GM18520 (cell line): ENCODE results near the gene YTHDF2.

Experiments used
- ATAC-seq: cut with Tn5 transposase; IDR thresholded peaks from one replicate; pipeline ENCODE4 v1.9.1; 2021; ENCODE audit not compliant: unreplicated experiment

YTHDF2 gene

DNA sequence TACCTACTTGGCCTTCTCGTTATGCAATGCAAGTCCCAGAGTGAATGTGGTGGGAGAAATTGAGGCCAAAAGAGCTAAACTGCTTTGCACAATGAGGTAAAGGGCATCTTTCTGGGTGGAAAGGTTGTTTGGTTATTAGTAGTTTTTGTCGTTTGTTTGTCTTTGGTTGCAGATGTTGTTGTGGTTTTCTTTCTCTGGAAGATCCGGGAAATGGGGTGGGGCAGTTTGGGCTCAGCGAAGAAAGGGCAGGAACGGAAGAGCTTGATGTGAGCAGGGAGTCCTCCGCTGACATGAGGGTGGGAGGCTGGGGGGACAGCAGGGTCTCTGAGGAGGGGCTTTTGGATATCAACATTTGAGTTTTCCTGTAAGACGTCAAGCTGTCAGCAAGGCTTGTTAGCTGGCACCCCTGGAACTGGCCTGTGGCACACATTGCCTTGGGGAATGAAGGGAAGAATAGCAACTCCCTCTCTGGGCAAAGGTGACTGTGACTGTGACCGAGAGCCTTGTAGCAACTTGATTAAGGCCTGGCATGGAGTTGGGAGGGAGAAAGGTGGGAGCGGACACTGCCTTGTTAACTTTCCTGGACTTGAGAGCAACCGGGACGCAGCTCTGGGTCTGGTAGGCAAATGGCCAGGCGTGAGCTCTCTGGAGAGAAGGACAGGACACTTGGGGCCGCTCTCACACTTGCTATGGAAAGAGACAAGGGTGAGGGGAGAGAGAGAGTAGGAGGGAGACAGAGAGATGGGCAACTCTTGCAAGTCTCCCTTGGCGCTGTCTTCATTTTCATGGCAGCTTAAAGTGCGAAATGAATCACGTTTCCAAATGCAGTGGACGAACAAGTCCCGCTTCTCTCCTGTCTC is 59.8 kb downstream of the YTHDF2 start:
- no peak for ATAC-seq

DNA sequence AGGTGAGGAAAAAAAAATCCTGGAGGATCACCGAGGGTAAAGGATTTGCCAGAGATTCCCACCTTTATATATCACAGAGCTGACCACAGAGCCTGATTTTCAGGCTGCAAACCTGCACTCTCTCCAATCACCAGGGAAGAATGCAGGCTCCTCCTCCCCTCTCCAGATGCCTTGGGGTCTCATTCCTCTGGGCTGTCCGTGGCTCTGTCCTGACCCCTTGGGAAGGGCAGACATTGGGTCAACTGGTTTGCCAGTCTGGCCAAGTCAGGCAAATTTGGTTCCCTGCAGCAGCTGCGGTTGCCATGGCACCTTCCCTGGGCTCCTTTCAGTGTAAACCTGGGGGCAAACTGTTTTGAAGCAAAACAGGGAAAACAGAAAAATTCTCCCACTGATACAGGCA is 63.6 kb downstream of the YTHDF2 start:
- ATAC-seq, result no peak

DNA sequence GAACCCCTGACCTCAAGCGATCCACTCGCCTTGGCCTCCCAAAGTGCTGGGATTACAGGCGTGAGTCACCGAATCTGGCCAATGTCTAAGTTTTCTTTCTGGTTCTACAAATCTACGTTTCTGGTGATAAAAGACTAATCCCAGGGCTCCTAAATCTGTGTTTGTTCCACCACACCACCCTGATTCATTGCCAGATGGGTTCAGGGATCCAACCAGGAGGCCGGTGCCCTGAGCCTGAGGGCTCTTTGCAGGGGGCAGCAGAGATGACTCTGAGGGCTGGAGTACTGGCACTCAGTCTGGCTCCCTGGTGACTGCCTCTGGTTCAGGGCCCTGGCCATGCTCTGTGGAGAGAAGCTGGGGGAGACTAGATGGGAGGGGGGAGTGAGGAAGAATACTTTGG is 64.7 kb downstream of the YTHDF2 start:
- ATAC-seq, result no peak

DNA sequence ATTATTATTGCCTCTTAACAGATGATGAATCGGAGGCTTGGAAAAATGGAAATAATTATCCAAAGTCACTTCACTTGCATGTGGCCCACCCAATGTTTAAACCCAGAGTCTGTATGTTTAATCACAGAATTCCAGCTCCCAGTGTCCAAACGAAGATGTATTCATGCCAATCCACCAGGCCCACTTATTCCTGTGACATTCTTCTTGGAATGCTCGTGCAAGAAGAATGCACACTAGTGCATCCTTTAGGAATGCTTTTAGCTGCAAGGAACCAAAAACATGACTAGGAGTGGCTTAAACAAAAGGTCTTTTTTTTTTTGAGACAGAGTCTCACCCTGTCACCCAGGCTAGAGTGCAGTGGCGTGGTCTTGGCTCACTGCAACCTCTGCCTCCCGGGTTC is 66.3 kb downstream of the YTHDF2 start:
- no peak for ATAC-seq

DNA sequence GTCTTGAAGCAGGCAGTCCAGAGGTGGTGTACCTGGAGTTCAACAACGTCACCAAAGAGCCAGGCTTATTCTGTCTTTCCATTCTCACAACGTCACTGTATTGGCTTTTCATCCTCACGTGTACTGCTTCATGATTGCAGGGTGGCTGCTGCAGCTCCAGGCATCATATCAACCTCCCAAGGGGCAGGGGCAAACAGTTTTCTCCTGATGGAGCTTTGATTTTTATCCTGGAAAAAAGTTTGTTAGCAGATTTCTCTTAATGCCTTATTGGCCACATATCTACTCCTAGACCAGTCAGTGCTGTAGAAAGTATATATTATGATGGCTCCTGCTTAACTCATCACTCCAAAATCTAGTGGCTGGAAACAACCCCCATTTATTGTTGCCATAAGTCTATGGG is 66.9 kb downstream of the YTHDF2 start:
- no peak for ATAC-seq

DNA sequence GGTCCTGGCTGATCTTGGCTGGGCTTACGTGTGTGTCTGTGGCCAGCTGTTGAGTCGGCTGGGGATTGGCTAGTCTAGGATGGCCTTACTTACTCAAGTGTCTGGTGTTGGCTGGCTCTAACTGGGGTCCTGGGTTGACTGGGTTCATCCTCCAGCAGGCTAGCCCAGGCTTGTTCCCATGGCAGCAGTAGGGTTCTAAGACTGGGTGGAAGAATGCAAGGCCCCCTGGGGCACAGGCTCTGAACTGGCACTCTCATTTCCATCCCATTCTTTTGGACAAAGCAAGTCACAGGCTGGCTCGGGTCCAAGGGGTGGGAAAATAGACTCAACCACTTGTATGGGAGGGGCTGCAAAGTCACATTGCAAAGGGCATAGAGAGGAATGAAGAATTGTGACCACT is 67.3 kb downstream of the YTHDF2 start:
- ATAC-seq, result no peak

DNA sequence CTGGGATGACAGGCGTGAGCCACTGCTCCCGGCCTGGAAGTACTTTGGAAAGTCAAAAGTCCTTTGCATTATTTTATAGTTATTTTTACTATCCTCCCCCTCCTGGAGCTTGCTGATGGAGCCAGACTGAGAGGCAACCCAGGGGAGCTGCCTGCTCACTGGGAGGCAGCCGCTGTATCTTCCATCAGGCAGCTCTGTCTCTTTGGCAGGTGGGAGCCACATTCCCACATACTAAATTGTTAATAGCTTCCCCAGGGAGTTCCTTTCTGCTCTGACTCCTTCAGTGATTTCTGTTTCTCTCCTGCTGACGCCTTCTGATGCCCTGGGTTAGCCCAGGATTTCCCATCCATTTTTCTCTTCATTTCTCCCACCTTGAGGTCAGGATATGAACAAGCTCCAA is 70.3 kb downstream of the YTHDF2 start:
- ATAC-seq, result no peak

DNA sequence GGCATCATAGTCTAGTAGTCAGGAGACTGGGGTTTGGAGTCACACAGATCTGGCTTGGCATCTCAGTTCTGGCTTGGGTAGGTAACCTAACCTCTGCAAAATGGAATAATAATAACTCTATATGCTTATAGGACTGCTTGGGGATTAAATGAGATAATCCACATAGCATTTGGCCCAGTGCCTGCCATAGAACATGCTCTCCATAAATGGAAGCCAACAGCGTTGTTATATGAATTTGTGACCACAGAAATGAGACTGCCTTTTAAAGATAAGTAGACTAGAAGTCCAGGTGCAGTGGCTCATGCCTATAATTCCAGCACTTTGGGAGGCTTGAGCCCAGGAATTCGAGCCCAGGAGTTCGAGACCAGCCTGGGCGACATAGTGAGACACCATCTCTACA is 71.2 kb downstream of the YTHDF2 start:
- ATAC-seq, result no peak

DNA sequence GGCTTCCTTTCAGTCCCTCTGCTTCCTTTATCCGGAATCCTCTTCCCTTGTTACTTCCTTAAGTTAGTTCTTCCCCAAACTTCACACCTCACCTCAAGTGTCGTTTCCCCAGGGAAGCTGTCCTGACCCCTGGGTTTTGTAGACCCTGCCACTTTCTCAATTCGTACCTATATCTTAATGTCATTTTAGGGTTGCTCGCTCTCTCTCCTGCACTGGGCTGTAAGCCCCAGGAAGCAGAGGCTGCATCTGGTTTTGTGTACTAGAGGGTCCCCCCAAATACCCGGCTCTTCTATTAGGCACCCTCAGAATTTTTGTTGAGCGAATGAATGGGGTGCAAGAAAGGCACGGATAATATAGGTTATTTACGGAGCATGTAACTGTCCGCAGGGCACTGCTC is 74.6 kb downstream of the YTHDF2 start:
- no peak for ATAC-seq

DNA sequence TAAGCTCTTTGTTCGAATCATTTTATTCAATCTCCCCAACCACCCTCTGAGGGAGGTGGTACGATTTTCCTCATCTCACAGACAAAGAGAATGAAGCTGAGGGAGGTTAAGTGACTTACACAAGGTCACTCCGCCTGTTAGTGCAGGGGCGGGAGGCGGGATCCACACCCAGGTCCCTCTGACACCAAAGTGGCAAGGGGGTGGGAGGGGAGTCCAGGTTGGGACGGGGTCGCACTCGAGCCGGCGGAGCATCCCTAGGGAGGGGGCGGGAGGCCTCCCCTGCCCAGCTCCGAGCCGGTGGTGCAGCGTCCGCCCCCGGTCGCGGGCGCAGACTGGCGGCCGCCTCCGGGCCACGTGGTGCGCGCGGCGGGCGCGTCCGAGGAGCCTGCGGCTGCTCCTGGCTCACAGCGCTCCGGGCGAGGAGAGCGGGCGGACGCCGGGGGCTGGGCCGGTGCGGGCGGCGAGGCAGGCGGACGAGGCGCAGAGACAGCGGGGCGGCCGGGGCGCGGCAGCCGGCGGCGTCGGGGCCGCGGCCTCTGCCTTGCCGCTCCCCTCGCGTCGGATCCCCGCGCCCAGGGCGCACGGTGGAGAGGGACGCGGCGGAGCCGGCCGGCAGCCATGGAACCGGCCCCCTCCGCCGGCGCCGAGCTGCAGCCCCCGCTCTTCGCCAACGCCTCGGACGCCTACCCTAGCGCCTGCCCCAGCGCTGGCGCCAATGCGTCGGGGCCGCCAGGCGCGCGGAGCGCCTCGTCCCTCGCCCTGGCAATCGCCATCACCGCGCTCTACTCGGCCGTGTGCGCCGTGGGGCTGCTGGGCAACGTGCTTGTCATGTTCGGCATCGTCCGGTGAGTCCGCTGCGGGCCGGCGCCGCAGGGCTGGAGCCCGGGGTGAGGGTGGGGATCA is 75.3 kb downstream of the YTHDF2 start, which contains the start of gene OPRD1:
TSS of gene OPRD1 (plus strand) at position 405 of the 903 bp plus-strand sequence. CDS start at position 619, 214 bp downstream.
- no peak for ATAC-seq

DNA sequence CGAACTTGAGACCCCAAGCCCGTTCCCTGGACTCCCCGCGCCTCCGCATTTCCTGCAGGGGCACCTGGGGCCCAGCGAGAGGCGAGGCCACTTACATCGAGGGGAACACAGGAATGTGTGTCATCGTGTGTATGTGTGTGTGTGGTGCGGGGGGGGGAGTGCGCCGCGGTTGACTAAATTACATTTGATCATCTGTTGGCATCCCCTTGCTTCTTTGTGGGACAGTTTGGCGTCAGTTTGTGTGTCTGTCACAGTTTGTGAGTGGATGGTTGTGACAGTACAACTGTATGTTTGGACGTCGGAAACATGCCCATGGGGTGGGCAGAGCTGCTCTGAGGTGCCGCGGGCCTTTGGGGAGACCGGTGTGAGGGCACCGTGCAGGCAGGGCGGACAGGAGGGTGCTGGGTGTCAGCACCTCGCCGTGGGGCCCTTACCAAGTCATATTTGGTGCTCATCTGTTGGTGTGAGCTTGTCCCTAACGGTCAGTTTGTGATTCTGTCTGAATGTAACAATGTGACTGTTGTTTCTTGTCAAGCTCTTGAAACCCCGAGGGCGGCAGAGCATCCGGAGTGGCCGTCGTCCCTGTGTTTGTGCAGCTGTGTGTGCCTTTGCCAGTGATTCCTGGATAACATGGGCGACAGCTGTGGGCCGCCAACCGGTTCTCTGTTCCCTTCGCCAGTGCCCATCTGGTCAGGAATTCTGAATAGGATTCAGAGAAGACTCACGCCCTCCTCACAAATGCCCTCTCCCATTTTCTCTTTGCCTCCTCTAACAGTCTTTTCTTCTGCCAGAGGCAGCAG is 76.1 kb downstream of the YTHDF2 start:
- no peak for ATAC-seq

DNA sequence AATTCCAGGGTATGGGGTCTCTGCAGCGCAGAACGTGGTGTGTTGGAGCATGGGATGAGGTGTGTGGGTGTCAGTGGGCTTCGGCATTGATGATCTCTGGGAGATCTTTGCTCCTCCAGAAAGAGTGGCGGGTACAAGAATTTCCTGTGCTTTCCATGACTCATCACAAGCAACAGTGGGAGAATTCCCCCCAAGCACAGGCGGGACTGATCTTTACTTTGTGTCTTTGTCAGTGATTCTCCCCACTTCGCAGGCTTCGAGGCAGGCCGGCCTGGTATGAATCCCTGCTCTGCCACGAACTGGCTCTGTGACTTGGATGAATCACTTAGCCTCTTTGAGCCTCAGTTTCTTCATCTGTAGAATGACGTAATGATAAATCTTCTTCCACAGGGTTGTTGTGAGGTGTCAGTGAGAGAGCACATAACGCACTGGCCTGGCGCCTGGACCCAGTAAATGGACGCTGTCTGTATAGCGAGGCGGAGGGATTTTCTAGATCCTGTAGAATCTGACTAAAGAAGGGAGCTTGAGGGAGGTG is 77.3 kb downstream of the YTHDF2 start:
- no peak for ATAC-seq

DNA sequence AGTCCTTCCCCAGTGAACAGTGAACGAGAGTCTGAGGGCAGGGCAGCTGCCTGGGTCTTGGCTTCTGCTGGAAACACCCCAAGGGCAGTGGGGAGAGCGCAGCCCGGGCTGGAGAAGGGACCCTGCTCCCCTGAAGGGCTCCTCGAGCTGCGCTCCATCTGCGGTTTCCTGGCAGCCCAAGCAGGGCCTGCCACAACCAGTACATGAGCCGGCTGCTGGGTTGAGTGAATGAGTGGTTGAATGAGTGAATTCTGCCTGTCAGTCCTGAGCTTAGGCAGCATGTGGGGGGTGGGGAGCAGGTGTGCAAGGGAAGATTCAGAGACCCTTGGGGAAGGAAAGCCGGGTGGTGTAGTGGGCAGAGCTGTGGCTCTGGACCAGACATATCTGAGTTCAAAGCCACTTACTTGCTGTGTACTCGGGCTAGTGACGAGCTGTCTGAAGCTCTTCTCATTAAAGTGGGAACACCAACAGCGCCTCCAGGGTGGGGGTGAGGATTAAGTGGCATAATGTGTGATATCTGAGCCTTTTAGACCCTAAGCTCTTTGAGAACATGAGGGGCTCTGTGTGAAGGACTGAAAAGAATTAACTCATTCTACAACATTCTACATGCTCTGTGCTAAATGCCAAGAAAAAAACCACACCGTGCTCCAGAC is 78.9 kb downstream of the YTHDF2 start:
- ATAC-seq, result no peak

DNA sequence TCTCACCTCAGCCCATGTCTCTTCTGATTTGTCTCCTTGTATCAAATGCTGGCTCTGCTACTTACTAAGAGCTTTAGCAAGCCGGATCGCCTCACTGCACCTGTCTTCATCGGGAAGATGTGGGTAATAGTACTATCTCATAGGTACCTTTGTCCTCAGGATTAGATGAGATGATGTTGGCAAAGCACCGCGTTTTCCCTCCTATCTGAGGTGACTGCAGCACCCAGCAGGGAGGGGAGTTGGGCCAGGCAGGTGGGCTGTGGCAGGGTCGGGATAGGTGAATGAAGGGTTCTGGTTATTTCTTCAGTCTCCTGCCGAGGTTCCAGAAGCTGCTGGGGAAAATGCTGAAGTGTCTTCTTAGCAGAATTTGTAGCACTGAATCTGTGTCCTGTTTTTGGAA is 80.4 kb downstream of the YTHDF2 start:
- no peak for ATAC-seq

DNA sequence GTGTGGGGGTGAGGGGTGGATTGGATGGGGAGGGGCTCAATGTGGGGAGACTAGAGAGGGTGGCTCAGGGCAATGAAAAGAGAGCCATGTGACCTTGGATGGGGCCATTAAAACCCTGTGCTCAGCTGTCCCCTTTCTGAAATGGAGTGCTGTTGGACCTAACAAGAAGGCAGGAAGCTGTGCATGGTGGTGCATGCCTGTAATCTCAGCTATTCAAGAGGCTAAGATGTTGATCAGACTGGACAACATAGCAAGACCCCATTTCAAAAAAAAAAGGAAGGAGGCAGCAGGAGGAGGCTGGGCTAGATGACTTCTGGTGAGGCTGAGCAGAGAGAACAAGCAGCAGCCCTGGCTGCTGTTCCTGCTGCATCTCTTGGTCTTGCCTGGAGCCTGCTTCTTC is 82.3 kb downstream of the YTHDF2 start:
- no peak for ATAC-seq
